Hypothalamus (tissue), 51 donors: ENCODE measurements around the gene ZNF391.
"Not testable (repeated sequence)": the region's sequence is repeated elsewhere in the genome, so short reads cannot be mapped to it uniquely, and the experiment has no call there.

ENCODE experiments used
- DNase-seq, 51 donors: peaks; one replicate each; lab custom pipeline; 2025; lab: John Stamatoyannopoulos, UW

Gene ZNF391

DNA sequence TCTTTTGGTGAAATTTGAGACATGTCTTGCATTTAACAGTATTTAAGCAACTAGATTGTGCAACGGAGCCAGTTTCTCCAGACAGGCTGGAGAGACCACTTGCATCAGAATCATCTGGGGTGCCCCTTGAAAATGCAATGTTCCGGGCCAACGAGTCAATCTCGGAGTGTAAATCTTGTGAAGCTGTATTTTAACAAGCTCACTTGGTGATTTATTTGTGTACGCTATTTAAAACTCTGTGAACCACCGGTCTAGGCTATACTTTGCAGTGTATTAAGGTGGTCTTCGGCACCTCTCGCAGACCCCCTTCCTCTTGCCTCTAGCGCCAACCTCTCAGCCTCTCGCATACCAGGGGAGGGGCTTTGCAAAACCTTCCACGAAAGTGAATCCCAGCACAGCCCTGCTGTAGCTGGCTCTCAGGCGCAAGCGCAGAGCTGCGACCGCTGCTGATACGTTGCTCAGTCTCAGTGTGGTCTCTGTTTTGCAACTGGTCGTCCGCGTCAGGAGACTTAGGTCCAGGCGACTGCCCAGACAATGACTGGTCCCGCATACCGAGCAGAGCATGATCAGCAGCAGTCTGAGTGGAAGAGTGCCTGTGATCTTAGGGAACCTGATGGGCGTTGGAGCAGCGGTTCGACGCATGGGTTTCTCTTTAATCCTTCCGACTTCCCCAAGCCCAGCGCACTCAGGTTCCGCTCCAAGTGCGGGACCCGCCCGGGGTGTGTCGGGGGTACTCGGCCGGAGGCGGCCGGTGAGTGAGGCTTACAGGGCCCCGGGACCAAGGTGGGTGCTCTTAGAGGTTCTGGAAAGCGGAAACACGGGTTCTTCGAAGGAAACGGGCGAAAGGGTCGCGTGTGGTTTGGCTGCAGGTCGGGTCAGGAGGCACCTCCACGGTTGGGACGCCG is at the start of gene ZNF391:
ZNF391 (plus strand) TSS at position 467 of the 905 bp plus-strand sequence. CDS start 11,612 bp downstream, outside the sequence.
- peak; percentile 16 to 95 (median 70) for DNase-seq

DNA sequence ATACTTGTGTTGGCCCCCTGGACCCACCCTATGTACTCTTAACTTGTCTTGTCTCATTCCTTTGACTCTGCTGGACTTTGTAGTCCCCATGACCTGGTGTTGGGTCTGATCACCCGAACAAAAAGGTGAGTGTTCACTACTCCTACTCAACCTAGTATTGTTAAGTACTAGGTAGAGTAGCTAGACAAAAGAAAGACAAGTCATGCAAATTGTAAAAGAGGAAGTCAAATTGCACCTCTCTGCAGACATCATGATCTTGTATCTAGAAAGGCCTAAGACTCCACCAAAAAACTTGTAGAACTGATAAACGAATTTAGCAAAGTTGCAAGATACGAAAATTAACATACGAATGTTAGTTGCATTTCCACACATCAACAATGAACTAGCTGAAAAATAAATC is 35.7 kb upstream of the ZNF391 start:
- DNase-seq: no peak

DNA sequence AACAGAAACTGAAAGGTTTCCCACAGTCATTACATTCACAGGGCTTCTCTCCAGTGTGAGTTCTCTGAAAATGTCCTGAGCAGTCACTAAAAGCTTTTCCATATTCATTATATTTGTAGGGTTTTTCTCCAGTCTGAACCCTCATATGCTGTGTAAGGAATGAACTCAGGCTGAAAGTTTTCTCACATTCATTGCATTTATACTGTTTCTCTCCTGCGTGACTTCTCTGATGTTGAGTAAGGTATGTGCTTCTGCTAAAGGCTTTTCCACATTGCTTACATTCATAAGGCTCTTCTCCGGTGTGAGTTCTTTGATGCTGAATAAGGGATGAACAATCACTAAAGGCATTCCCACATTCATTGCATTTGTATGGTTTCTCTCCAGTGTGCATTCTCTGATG is 29.8 kb upstream of the ZNF391 start:
- no peak for DNase-seq

- DNase-seq: no peak
These were observed 29.3 kb upstream of the ZNF391 start for GRCh38 chr6:27359231-27359630.

- no peak for DNase-seq
These were observed 20.4 kb upstream of the ZNF391 start for GRCh38 chr6:27368202-27368601.

DNA sequence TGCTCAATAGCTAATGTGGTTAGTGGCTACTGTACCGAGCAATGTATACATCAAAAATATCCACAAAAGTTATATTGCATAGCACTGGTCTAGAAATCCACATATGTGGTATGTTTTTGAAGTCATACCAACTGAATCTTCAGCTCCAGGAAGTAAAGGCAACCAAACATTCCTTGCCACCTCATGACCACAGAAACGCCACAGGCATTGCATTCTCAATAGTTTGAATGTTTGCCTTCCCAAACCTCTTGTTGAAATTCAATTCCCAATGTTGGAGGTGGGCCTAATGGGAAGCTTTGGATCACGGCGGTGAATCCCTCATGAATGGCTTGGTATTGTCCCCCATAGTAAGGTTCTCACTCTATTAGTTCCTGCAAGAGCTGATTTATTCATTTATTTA is 18.2 kb upstream of the ZNF391 start:
- DNase-seq: no peak

DNA sequence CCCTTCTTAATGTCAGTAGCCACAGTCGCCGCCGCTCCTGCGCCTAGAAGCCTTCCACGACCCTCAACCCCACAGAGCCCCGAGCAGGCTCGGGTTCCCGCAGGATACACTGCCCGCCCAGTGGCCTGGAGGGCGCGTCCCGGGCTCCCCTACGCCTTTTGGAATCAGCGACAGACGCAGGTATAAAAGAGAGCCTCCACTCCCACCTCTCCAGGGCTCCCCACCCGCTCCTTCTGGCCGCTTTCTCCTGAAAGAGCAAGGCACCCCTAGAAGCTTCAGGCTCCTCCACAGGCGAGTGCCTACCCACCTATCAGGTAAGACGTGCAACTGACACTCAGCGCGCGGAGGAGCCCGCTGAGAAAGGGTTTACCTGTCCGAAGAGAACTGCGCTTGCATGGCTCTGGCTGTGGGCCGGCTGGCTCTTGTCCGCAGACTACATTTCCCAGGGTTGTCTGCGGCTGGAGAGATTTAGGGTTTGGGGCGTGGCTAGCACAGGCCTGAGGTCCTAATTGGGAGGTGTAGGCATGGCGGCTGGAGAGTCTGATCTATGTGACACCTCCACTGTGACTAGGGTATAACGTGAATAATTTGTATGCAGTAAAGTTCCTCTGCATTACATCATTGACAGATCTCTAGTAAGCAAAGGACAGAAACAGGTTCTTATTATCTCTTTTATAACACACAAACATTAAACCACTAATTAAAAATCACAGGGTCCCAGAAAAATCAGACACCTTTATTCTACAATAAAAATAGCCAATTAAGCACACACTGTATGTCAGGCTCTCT is 13.5 kb upstream of the ZNF391 start:
- peak in 50 of 51 donors; percentile 8 to 83 (median 50) for DNase-seq

DNA sequence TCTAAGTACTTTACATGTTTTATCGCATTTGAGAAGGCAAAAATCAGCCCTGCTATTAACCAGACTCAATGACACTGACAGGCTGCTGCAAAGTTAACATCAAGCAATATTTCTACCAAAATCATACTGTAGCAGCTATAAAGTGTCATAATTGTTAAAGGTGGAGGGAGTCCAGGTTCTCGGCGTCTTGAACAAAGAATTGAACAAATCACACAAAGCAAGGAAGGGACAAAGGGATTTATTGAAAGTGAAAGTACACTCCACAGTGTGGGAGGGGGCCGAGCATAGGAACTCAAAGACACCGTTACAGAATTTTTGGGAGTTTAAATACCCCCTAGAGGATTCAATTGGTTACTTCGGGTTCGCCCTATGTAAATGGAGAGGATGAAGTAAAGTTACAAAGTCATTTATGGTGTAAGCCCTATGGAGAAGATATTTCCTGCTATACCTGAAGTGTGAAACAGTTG is 12.9 kb upstream of the ZNF391 start:
- DNase-seq: peak in 1 of 51 donors; percentile 37

- DNase-seq: not testable (repeated sequence)
These were observed 10.2 kb upstream of the ZNF391 start for GRCh38 chr6:27378406-27378805.

DNA sequence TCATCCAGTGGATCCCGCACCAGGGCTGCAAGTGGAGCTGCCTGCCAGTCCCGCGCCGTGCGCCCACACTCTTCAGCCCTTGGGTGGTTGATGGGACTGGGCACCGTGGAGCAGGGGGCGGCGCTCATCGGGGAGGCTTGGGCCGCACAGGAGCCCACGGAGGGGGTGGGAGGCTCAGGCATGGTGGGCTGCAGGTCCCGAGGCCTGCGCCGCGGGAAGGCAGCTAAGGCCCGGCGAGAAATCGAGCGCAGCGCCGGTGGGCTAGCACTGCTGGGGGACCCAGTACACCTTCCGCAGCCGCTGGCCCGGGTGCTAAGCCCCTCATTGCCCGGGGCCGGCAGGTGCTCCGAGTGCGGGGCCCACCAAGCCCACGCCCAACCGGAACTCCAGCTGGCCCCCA is 7.6 kb upstream of the ZNF391 start:
- DNase-seq: not testable (repeated sequence)

- DNase-seq: no peak
These were observed 5.5 kb upstream of the ZNF391 start for GRCh38 chr6:27383011-27383410.

DNA sequence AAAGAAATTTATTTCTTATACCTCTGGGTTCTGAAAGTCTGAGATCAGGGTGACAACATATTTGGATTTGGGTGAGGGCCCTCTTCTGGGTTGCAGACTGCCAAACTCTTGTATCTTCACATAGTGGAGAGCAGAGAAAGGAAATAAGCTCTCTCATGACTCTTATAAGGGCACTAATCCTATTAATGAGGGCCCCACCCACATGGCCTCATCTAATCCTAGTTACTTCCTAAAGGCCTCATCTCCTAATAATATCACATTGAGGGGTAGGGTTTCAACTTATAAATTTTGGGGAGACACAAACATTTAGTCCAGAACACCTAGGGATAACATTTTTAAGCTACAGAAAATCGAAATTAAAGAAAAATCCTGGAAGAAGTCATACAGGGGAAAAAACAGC is 5.1 kb upstream of the ZNF391 start:
- DNase-seq: no peak

- no peak for DNase-seq
These were observed 4.1 kb downstream of the ZNF391 start for GRCh38 chr6:27392623-27393022.

DNA sequence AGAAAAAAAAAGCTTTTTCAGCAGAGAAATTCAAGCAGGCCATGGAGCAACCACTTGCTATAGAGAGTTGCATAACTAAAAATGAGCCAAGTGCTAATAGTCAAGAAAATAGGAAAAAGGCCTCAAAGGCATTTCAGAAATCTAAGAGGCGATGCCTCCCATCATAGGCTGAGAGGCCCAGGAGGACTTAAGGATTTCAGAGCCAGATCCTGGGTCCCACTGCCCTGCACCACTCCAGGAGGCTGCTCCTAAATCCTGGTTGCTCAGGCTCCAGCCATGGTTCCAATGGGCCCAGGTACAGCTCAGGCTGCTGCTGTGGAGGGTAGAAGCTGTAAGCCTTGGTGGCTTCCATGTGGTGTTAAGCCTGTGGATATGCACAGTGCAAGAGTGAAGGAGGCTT is 5.5 kb downstream of the ZNF391 start:
- no peak for DNase-seq

DNA sequence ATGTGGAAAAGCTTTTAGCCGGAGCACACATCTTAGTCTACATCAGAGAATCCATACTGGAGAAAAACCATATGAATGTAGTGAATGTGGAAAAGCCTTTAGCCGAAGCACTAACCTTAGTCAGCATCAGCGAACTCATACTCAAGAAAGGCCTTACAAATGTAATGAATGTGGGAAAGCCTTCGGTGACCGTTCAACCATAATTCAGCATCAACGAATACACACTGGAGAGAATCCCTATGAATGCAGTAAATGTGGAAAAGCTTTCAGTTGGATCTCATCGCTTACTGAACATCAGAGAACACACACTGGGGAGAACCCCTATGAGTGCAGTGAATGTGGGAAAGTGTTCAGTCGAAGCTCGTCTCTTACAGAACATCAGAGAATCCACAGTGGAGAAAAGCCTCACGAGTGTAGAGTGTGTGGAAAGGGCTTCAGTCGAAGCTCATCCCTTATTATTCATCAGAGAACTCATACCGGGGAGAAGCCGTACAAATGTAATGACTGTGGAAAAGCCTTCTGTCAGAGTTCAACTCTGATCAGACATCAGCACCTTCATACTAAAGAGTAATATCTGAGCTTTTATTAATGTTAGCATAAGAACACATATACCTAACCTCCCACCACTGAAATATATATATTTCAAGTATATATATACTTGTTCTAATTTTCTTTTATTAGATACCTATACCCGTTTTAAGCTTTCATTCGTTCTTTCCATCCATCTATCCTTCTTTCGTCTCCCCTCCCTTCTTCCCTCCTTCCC is 12.5 kb downstream of the ZNF391 start:
- no peak for DNase-seq

- DNase-seq: no peak
These were observed 17.5 kb downstream of the ZNF391 start for GRCh38 chr6:27406085-27406484.

- DNase-seq: peak in 1 of 51 donors; percentile 7
These were observed 18.7 kb downstream of the ZNF391 start for GRCh38 chr6:27407153-27407814.

GRCh38 chr6:27414300-27414699 is 25.7 kb downstream of the ZNF391 start:
- DNase-seq: no peak

- peak in 1 of 51 donors; percentile 1 for DNase-seq
These were observed 26.4 kb downstream of the ZNF391 start for GRCh38 chr6:27414996-27415395.

DNA sequence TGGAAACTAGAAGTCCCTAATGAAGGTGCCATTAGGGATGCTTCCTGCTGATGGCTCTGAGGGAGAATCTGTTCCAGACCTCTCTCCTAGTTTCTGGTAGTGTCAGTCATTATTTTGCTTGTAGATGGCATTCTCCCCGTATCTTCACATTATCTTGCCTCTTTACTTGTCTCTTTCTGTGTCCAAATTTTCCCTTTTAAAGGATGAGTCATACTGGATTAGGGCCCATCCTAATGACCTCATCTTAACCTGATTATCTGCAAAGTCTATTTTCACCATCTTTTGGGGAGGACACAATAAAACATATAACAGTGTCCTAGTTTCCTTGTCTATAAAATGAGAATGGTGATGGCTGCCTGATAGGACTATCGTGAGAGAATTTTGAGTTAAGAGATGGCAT is 27.3 kb downstream of the ZNF391 start:
- DNase-seq: no peak
